ENCODE results near the gene CEP112.

The CEP112 gene
- long read RNA-seq, donor 1, partial matches to known transcripts = 0 of 1 reads
- long read RNA-seq, donor 1, other reads (novel, unspliced or antisense) = 0 of 1 reads
- long read RNA-seq, donor 2 = 0 reads
- long read RNA-seq, donor 3 = 0 reads
- long read RNA-seq, donor 4 = 0 reads
- long read RNA-seq, donor 5 = 0 reads
- long read RNA-seq, donor 6 = 0 reads
- long read RNA-seq, donor 7 = 0 reads
- long read RNA-seq, donor 8 = 0 reads

DNA sequence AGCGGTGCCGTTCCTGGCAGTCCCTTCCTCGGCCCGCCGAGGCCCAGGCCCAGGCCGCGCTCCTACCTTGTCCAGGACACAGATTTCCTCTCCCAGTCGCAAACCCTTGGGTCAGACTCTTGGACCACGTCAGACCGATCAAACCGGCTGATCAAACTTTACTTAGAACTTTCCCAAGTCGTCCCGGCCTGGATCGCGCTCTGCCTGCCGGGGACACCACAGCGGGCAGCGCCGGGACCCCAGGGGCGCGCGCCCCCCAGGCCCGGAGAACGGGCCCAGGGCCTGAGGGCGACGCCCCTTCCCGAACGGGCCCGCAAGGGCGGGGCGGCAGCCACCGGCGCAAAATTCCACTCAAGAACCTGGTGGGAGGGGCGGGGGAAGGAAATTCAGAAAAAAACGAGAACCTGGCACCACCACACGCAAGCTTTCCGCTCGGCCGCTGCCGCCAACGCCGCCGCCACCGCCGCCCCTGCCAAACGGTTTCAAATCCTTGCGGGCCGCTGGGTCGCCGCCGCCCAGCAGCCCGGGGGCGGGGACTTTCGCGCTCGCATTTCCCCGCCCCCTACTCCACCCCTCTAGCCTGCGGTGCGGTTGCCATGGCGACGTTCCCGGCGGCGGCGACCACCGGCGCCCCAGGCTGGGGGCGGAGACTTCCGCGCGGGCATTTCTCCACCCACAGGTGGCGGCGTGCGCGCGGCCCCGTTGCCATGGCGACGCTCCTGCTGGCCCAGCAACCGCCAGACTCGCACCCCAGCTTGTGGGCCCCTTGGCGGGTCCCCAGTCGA lies at the start of gene CEP112:
Gene CEP112, minus strand, starts transcription at position 541 of the 785 bp plus-strand sequence.
- peak; percentile 92 for DNase-seq

DNA sequence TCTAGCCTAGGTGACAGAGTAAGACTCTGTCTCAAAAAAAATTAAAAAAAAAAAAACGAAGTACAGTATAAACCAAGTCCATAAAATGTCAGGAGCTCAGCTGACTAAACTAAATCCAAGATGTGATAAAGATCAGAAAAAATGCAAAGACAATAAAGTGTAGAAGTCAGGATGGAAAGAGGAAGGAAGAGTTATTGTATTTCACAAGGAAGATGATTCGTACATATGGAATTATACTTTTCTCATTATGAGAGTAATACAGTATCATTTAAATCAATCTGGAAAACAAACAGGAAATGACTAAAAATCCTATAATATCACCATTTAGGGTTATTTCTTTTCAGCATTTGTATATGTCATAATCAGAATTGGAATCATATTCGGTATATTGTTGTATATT lies 48.7 kb upstream of the CEP112 start:
- no peak for DNase-seq

DNA sequence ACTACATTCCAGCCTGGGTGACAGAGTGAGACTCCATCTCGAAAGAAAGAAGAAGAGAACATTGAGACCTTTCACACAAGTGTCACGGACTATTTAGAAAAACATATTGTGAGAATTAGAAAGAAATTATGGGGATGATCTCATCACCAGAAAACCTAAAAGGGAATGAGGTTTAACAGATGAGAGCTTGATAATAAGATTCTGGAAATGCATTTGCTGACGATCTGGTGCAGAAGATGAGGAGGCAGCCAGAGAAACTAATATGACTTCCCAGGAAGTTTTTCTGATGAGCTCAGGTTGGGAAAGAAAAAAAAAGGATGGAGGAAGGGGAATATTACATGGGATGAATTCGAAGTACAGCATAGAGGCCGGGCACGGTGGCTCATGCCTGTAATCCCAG lies 48.1 kb upstream of the CEP112 start:
- no peak for DNase-seq

DNA sequence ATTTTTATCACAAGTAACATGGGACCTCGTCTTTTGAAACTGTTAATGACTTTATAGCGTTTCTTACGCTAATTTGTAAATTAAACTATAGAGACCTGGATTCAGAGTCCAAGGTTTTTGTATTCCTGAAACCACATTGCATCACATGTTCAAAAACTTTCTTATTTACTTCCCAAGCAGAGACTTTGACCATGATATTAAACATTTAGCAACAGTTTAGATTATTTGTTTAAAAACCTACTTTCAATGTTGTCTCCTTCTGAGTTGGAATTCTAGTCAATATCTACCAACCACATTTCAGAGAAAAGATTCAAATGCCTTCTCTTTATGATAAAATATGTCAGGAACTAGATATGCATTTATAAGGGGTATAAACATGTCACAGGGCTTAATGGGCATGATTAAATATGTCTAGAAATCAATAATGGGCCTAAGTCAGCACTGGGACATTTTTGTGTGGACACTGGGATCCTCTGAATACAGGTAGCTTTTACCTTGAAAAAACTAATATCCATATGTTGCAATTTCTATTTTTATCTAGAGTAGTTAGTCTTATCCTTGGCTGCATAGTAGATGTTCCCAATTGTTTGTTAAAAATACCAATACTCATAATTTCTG lies 43.6 kb upstream of the CEP112 start:
- no peak for DNase-seq

DNA sequence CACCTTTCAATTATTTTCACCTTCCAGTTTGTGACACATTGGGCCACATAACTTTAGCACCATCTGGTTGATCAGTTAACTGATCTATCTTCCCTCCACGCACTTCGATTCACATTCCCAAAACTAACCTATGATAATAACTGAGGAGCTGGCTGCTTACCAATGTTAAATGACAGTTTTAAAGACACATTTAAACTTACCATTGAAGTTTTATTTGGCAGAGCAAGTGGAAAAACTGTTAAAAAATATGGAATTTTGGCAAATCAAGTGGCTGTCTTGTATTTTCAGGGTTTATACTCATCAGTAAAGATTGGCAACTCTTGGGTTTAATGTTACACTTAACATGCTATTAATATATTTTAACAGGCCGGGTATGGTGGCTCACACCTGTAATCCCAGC lies 42.7 kb upstream of the CEP112 start:
- no peak for DNase-seq

DNA sequence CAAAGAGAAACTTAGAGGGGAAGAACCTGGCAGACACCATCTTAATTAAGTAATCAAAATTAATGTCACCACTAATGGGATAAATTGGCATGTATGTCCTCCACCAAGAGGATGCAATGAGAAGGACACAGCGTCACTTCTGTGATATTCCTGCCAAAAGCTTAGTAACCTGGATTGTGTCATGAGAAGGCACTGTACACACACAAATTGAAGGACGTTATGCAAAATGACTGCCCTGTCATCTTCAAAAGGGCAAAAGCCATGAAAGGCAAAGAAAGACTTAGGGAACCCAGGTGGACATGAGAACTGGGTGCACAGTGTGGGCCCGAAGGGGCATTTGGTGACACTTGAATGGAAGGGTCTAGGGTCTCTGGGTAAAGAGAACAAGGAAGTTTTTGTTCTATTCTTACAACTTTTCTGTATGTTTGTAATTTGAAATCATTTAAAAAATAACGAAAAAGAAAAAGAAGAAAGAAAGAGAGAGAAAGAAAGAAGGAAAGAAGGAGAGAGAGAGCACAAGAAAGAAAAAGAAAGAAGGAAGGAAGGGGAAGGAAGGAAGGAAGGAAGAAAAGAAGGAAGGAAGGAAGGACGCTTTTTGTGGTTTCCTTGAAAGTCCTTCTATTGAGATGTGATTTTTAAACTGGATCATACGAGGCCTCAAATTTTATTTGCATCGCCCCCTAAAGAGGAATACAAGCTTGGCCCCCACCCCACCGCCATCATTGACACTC lies 41.3 kb upstream of the CEP112 start:
- DNase-seq = no peak

DNA sequence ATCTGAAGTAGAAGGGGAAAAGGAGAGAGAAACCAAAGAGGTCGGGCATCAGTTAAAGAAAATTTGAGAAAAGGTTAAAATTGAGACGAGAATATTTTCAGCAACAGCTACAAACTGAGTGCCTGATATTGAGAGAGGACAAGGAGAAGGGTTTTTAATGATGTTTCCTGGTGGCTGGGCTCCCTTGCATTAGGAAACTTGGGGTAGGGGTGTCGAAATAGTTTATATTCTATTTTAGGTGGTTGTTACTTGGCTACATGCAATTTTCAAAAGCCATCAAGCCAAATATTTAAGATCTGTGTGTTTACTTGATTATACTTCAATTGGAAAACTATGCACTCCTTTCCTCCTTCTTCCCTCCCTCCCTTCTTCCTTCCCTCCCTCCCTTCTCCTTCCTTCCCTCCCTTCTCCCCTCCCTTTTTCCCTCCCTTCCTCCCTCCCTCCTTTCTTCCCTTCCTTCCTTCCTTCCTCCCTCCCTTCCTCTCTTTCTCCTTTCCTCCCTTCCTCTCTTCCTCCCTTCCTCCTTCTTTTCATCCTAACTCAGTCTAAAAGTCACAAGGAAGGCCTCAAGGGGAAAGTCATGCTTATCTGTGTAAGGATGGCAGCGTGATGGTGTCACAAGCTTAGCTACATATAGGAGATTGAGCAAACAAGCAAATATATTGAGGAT lies 39.1 kb upstream of the CEP112 start:
- DNase-seq = no peak

DNA sequence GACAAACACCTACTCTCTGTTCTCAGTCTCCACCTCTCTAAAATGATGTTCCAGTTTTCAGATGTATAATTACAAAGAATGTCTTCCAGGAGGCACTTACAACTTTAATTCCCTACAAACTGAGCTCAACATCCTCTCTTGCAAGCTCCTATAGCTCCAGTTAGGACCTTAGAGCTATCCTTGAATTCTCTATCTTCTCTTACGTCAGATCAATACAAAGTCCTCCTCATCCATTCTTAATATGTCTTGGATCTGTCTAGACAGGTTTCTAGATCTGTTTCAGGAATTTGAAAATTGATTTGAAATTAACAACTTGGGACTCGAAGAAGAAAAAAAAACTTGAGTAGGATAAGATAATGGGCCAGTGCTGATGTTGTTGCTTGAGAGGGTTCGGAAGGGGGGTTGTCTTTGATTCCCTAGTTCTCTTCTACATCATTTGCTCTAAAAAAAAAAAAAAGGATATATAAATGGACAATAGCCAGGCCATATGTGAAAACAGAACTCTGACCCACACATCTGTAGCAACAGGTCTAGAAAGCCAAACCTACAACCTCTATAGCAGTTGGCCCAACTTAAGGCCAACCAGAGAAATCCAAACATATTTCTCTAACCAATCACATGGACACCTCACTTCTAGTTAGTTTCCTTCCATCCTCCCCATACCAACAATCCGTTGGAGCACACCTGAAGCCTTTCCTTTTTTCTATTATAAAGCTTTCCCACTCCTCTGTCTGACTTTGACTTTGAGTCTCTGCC lies 38.0 kb upstream of the CEP112 start:
- no peak for DNase-seq

DNA sequence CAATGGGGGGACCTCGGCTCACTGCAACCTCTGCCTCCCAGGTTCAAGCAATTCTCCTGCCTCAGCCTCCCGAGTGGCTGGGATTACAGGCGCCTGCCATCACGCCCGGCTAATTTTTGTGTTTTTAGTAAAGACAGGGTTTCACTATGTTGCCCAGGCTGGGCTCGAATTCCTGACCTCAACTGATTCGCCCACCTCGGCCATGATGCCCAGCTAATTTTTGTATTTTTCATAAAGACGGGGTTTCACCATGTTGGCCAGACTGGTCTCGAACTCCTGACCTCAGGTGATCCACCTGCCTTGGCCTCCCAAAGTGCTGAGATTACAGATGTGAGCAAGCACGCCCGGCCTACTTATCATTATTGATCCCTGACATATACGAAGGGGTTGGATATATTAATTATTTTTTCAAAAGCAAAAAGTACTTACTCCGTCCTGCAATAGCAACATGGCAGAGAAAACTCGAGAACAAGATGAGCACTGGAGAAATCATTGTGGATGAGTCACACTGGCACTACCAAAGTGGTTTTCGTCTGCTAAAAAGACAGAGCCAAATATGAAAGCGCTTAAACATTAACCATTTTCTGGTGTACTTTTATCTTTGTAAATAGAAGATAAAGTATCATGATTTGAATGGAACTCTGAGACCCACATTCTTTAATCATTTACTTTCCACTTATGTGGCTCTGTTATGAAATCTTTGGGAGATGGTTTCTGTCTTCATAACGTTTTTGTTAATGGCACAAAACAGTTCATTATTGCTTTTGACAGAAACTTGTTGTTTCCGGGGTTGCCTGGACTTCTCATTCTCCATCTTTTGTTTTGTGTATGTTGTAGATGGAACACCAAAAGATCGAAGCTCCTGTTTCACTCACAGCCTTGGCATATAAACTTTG lies 37.2 kb upstream of the CEP112 start, which contains the start of gene APOH:
Gene APOH, minus strand, starts transcription at position 529 of the 896 bp plus-strand sequence. Its CDS starts 36 bp downstream, at position 493.
- no peak for DNase-seq

DNA sequence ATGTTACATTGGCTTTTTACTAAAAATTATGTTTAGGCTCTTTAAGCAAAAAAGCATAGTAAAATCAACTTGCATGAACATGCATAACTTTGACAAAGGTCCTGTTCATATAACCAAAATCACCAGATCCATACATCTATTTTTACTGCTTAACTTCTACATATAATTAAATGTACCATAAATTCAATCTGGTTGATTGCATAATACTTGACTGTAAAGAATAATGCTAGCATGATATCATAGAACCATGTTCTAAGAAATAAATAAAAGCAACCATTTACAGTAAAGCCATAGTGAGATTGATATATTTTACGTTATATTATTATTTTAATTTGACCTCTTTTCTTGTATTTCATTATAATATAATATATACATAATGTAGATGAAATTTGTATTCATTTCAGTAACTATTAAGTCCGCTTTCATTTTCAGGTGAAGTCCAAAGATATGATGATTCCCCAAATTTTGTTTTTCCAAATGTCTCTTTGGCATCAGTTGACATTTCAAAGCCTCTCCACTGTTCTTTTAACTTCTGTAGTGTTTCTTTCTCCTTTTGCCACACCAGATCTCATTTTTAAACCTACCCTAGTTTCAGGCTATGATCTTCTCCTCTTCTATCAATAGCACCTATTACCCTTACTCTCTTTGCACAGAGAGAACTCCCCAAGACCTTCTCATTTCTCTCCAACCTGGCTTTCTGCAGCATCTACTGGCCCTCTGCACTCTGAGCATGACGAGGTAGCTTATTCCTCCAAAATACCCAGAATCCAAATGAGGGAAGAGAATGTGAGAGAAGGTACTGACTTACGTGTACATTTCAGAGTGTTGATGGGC lies 35.5 kb upstream of the CEP112 start:
- no peak for DNase-seq

DNA sequence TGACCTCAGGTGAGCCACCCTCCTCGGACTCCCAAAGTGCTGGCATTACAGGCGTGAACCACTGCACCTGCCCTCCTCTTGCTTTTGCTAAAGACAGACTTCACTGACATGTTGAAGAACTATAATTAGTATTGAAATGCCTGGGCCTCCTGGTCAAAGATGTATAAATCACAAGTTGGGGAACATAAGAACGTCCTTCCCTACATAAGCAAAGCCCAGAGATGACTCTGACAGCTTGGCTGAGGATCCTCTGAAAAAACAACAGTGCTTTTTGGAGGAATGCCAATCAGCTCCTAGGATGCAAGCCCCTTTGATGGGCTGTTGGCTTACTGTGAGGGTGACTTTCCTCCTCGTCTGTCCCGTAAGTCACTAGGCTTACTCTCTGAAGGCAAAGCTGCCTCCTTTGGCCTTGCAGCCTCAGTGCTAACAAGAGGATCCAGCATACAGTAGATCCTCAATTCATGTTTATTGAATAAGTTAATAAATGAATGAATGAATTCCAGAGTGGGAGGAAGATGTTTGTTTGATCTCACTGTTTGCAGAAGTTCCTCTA lies 30.9 kb upstream of the CEP112 start:
- no peak for DNase-seq

DNA sequence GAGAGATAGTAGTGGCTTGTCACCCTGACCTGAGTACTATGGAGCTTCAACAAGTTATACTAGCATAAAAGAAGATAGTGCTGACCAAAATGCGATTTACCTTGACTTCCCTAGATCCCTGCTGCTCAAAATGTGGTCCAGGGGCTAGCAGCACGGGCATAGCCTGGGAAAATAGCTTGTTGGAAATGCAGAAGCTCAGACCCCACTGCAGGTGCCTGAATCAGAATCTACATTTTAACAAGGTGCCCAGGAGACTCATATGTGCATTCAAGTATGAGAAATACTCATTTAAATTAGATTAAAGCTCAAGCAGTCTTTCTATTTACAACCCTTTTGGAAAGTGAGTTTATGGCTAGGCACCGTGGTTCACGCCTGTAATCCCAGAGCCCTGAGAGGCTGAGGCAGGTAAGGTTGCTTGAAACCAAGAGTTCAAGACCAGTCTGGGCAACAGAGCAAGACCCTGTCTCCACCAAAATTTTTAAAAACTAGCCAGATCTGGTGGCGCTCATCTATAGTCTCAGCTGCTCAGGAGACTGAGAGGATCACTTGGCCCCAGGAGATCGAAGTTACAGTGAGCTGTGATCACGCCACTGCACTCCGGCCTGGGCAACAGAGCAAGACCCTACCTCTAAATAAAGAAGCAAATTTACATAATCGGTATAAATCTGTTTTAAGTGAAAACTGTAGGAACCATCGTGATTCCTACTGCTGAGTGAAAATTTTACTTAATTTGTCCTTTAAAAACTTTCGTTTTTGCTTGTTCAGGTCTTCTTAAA lies 30.0 kb upstream of the CEP112 start:
- no peak for DNase-seq

DNA sequence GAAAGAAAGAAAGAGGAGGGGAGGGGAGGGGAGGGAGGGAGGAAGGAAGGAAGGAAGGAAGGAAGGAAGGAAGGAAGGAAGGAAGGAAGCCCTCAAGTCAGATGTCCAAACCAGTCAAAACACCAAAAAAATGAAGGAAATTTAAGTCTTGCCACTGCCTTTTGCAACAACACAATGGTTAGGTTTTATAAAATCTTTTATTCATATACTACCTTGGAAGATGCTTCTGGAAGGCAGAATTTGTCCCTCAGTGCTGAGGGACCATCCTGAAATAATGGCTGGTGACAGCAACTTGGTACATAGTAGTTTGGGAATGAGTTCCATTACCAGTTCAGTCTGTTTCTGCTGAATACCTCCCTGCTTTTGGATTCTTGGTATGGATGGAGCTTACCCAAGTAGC lies 29.4 kb upstream of the CEP112 start:
- no peak for DNase-seq

DNA sequence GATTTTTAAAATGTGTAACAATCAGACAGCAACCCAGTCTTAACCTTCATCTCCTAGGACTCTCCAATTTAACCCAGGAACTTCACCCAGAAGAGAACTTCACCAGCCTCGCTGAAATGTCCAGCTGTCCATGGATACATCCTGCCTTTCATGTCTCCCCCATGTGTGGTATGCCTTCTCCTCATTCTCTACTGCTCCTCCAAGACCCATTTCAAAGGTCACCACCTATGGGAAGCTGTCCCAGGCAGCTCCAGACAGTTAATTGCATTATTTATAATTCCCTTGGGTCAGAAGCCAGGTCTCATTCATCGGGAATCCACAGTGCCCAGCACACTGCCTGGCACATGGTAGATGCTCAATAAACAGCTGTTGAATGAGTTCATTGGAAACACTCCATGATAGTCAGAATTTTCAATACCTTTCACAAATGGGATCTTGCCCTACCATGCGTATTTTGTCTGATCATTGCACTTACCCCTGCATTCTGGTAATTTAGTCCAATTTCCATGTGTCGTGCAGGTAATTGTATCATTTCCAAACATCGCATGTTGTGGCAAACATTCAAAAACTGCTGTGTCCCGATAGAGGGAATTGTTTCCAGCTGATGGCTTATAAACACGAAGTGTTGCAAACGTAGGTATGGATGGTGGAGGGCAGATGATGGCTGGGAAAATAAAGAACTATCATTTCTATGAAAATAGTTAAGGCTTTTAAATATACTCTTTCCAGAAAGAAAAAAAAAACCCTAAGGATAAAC lies 28.3 kb upstream of the CEP112 start:
- no peak for DNase-seq

DNA sequence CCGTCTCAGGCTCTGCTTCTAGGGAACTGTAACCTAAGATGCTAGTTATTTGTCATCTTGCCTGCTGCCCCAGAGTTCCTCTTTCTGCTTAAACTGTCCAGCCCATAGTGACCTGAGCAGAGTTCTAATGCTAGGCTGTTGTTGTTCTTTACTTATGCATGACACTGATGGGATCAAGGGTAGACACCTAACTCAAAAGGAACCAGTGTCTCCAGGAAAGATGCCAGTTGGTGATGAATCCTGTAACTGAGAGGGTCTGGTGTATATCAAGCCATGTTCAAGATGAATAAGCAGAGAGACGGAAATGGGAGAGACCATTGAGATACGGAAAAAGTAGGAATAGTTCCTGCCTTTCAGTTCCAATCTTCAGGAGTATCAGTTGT lies 23.6 kb upstream of the CEP112 start:
- DNase-seq = no peak

DNA sequence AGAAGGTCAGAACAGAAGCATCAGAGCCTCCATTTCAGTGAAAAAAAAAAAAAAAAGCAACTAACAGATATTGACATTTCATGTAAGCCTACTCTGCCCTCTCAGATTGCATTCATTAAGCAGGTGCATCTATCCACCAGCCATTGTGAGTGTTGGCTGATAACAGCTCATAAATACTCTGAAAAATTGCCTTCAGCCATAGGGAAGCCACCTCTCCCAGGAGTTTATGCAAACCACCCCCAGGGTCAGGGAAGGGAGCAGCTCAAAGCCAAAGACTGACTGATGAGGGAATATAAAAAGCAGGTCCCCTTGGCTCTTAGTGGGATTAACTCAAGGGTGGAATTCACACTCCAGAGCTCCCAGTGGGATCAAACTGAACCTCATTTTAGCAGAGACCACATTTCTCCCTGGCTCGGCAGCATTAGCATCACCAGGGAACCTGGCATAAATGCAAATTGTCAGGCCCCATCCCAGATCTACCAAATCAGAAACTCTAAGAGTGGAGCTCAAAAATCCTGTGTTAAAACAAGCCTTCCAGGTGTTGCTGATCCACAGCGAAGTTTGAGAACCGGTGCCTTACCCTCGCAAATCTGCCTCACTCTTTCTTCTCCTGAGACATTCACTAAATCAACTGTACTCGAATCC lies 23.1 kb upstream of the CEP112 start:
- no peak for DNase-seq
